Fibroblast of pulmonary artery (primary cell): ENCODE data around the gene MYMX.
"Not testable (repeated sequence)": the region's sequence is repeated elsewhere in the genome, so short reads cannot be mapped to it uniquely, and the experiment has no call there.

ENCODE experiments used
- DNase-seq: peaks from one replicate; pipeline ENCODE4 v3.0.0-alpha.2; 2010; ENCODE audit warnings: low read depth
- H3K4me3 ChIP-seq: replicated peaks from 2 replicates; pipeline ENCODE4 v1.5.1; 2011; ENCODE audit warnings: low read depth, mild to moderate bottlenecking, control low read depth, low read length, moderate library complexity
- CTCF ChIP-seq: IDR thresholded peaks from 2 replicates; pipeline ENCODE4 v1.5.1; 2011; ENCODE audit warnings: mild to moderate bottlenecking, control low read depth, low read length, inconsistent platforms; ENCODE audit errors: missing control alignments

The MYMX gene

GRCh38 chr6:44180406-44180805 lies 36.3 kb upstream of the MYMX start:
- no peak for TF ChIP-seq CTCF
- no peak overlapping the region for H3K4me3 ChIP-seq
- DNase-seq, result no peak

GRCh38 chr6:44180886-44181285 lies 35.8 kb upstream of the MYMX start:
- H3K4me3 ChIP-seq, result no peak overlapping the region
- no peak for TF ChIP-seq CTCF
- DNase-seq, result no peak

- not testable (repeated sequence) for DNase-seq, H3K4me3 ChIP-seq
Observed at GRCh38 chr6:44181784-44182183, 34.9 kb upstream of the MYMX start.

- no peak overlapping the region for H3K4me3 ChIP-seq
- DNase-seq, result no peak
- no peak for TF ChIP-seq CTCF
Observed at GRCh38 chr6:44182911-44183390, 33.8 kb upstream of the MYMX start.

GRCh38 chr6:44183783-44184182 lies 32.9 kb upstream of the MYMX start:
- no peak for DNase-seq
- TF ChIP-seq CTCF, result no peak
- no peak overlapping the region for H3K4me3 ChIP-seq

GRCh38 chr6:44185356-44185755 lies 31.4 kb upstream of the MYMX start:
- DNase-seq, H3K4me3 ChIP-seq: not testable (repeated sequence)

GRCh38 chr6:44185953-44186634 lies 30.6 kb upstream of the MYMX start:
- TF ChIP-seq CTCF, result no peak
- no peak overlapping the region for H3K4me3 ChIP-seq
- no peak for DNase-seq

- no peak for DNase-seq
Observed at GRCh38 chr6:44186635-44187025, 30.1 kb upstream of the MYMX start.

More at GRCh38 chr6:44186635-44187025, 30.1 kb upstream of the MYMX start:
- no peak overlapping the region for H3K4me3 ChIP-seq
- TF ChIP-seq CTCF, result no peak
